ENCODE measurements around the gene CMPK1.

CMPK1 gene

DNA sequence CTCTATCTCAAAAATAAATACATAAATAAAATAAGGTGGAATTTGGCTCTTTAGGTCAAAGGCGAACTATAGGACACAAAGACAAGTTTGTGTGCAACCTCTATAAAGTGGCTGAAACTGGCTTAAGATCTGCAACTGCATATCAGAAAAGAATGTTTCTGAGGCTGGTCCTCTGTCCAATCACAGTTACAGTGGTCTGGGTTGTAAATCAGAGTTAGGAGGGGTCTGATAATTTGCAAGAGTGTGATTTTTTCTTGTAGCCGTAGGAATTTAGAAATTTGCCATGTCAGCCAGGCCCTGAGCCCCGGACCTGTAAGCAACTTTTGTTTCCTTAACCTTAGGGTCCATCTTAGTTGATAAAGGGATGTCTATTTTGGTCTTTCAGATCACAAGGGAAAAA is 27.8 kb downstream of the CMPK1 start:
- H3K27me3 ChIP-seq (ENCODE audit: insufficient read depth, insufficient read length), result no peaks in the 10 kb centered on the region
- H3K36me3 ChIP-seq (ENCODE audit: insufficient read depth, insufficient read length, low read length), result no peaks in the 10 kb centered on the region
- no peak overlapping the region for H3K9ac ChIP-seq (ENCODE audit: insufficient read length, low read depth)
- no peaks in the 10 kb centered on the region for H3K4me1 ChIP-seq (ENCODE audit: insufficient read depth, insufficient read length)
- TF ChIP-seq SUZ12 (IDR thresholded peaks at IDR 0.05; ENCODE audit: extremely low read depth, insufficient read depth, insufficient read length) (no peak), ZNF274 (IDR thresholded peaks at IDR 0.05; ENCODE audit: low read depth, low read length) (no peak), YY1 (IDR thresholded peaks at IDR 0.05; ENCODE audit: insufficient read depth, insufficient read length) (no peak)
- no peak for DNase-seq (ENCODE audit: low read depth, low spot score)
- no peaks in the 10 kb centered on the region for H3K9me3 ChIP-seq (ENCODE audit: insufficient read depth, low read length)
- no peak overlapping the region for H3K4me3 ChIP-seq (ENCODE audit: insufficient read length, low read depth)

DNA sequence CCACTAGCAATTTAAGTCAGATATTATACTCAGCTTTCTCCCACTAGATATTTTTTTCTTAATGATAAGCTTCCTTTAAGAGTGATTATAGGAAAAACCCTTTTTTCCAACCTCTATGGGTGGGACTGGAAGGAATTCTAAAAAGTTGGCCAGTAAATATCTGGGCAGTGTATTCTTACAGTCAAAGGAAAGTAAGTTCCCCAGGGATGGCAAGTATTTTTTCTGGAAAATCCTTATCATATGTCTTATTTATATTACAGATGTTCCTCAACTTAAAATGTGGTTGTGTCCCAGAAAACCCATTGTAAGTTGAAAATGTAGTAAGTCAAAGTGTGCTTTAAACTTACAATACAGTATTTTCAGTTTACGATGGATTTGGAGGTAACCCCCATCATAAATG is 29.2 kb downstream of the CMPK1 start:
- Histone ChIP-seq H3K9me3 (ENCODE audit: insufficient read depth, low read length) (no peaks in the 10 kb centered on the region), H3K27me3 (ENCODE audit: insufficient read depth, insufficient read length) (no peaks in the 10 kb centered on the region), H3K4me1 (ENCODE audit: insufficient read depth, insufficient read length) (no peaks in the 10 kb centered on the region), H3K9ac (ENCODE audit: insufficient read length, low read depth) (no peak overlapping the region), H3K36me3 (ENCODE audit: insufficient read depth, insufficient read length, low read length) (no peaks in the 10 kb centered on the region), H3K4me3 (ENCODE audit: insufficient read length, low read depth) (no peak overlapping the region)
- TF ChIP-seq YY1 (IDR thresholded peaks at IDR 0.05; ENCODE audit: insufficient read depth, insufficient read length) (no peak), SUZ12 (IDR thresholded peaks at IDR 0.05; ENCODE audit: extremely low read depth, insufficient read depth, insufficient read length) (no peak)
- DNase-seq (ENCODE audit: low read depth, low spot score), result no peak

DNA sequence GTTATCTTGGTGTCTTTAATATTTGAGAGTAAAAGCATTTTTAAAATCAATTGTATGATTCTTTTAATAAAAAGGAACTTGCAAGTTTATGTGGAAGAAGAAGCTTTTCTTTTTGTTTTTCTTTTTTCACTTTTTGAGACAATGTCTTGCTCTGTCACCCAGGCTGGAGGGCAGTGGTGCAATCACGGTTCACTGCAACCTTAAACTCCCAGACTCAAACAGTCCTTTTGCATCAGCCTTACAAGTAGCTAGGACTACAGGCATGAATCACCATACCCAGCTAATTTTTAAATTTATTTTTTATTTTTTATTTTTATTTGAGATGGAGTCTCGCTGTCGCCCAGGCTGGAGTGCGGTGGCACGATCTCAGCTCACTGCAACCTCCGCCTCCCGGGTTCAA is 34.1 kb downstream of the CMPK1 start:
- H3K4me3 ChIP-seq (ENCODE audit: insufficient read length, low read depth), result no peak overlapping the region
- H3K36me3 ChIP-seq (ENCODE audit: insufficient read depth, insufficient read length, low read length), result peaks cover 37% of the 10 kb centered on the region
- no peak for TF ChIP-seq YY1 (IDR thresholded peaks at IDR 0.05; ENCODE audit: insufficient read depth, insufficient read length)
- TF ChIP-seq SUZ12 (IDR thresholded peaks at IDR 0.05; ENCODE audit: extremely low read depth, insufficient read depth, insufficient read length), result no peak
- TF ChIP-seq ZNF274 (IDR thresholded peaks at IDR 0.05; ENCODE audit: low read depth, low read length), result no peak
- H3K9ac ChIP-seq (ENCODE audit: insufficient read length, low read depth), result no peak overlapping the region
- no peaks in the 10 kb centered on the region for H3K9me3 ChIP-seq (ENCODE audit: insufficient read depth, low read length)
- DNase-seq (ENCODE audit: low read depth, low spot score), result no peak
- no peaks in the 10 kb centered on the region for H3K27me3 ChIP-seq (ENCODE audit: insufficient read depth, insufficient read length)
- no peaks in the 10 kb centered on the region for H3K4me1 ChIP-seq (ENCODE audit: insufficient read depth, insufficient read length)

DNA sequence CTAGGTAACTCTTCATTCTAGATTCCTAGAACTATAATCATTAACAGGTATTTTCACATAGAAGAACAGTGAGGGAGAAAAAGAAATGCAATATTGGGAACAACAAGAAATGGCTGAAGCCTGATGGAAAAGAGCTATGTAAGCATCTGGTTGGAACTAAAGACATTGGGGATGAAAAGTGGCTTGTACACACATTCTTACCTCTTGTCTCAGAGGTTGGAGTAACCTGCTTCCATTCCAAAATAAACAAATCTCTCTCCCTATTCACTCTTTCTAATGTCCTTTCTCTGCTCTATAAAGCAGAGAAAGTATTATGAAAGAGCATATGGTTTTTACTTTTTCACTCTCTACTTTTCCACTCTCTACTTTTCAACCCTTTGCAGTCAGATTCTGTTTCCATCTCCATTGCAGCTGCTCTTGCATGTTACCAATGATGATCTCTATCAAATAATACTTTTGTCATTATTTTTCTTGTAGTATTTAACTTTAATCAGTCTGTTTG is 37.5 kb downstream of the CMPK1 start:
- Histone ChIP-seq H3K27me3 (ENCODE audit: insufficient read depth, insufficient read length) (no peaks in the 10 kb centered on the region), H3K4me3 (ENCODE audit: insufficient read length, low read depth) (no peak overlapping the region), H3K9me3 (ENCODE audit: insufficient read depth, low read length) (no peaks in the 10 kb centered on the region), H3K9ac (ENCODE audit: insufficient read length, low read depth) (no peak overlapping the region), H3K36me3 (ENCODE audit: insufficient read depth, insufficient read length, low read length) (peaks cover 69% of the 10 kb centered on the region), H3K4me1 (ENCODE audit: insufficient read depth, insufficient read length) (no peaks in the 10 kb centered on the region)
- TF ChIP-seq YY1 (IDR thresholded peaks at IDR 0.05; ENCODE audit: insufficient read depth, insufficient read length), result no peak
- no peak for TF ChIP-seq SUZ12 (IDR thresholded peaks at IDR 0.05; ENCODE audit: extremely low read depth, insufficient read depth, insufficient read length)
- TF ChIP-seq ZNF274 (IDR thresholded peaks at IDR 0.05; ENCODE audit: low read depth, low read length), result no peak
- no peak for DNase-seq (ENCODE audit: low read depth, low spot score)

DNA sequence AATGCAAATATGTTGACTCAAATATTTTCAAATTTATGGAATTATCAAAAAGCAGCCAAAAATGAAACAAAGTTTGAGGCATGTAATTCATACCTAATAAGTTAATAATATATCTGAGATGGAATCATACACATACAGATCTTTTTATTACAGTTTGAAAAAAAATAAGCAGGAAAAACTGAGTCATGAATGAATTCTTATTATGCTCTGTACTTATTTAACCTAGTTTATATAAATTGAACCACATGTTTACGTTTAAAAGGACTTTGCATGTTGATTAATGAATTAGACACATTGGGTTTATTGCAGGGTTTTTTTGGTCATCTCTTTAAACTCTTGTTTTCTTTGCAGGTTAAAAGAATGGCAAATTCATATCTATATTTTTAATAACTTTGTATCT is 40.9 kb downstream of the CMPK1 start:
- no peak for DNase-seq (ENCODE audit: low read depth, low spot score)
- Histone ChIP-seq H3K9ac (ENCODE audit: insufficient read length, low read depth) (no peak overlapping the region), H3K27me3 (ENCODE audit: insufficient read depth, insufficient read length) (no peaks in the 10 kb centered on the region), H3K4me1 (ENCODE audit: insufficient read depth, insufficient read length) (no peaks in the 10 kb centered on the region), H3K4me3 (ENCODE audit: insufficient read length, low read depth) (no peak overlapping the region), H3K9me3 (ENCODE audit: insufficient read depth, low read length) (no peaks in the 10 kb centered on the region), H3K36me3 (ENCODE audit: insufficient read depth, insufficient read length, low read length) (peaks cover 68% of the 10 kb centered on the region)
- TF ChIP-seq YY1 (IDR thresholded peaks at IDR 0.05; ENCODE audit: insufficient read depth, insufficient read length) (no peak), SUZ12 (IDR thresholded peaks at IDR 0.05; ENCODE audit: extremely low read depth, insufficient read depth, insufficient read length) (no peak), ZNF274 (IDR thresholded peaks at IDR 0.05; ENCODE audit: low read depth, low read length) (no peak)

DNA sequence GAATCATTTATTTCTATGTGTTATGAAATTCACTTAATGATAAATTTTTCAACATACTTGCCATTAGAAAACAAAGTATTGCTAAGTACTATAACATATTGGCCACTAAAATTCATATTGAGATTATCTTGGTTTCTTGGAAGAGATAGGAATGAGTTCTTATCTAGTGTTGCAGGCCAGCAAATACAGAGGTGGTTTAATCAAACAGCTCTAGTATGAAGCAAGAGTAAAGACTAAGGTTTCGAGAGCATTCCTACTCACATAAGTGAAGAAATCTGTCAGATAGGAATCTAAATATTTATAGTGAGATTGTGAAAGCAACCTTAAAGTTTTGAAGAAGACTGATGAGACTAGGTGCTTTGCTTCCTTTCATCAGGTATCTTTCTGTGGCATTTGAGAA is 44.6 kb downstream of the CMPK1 start:
- no peak overlapping the region for H3K9ac ChIP-seq (ENCODE audit: insufficient read length, low read depth)
- H3K36me3 ChIP-seq (ENCODE audit: insufficient read depth, insufficient read length, low read length), result peaks cover 55% of the 10 kb centered on the region
- DNase-seq (ENCODE audit: low read depth, low spot score), result no peak
- no peaks in the 10 kb centered on the region for H3K9me3 ChIP-seq (ENCODE audit: insufficient read depth, low read length)
- TF ChIP-seq ZNF274 (IDR thresholded peaks at IDR 0.05; ENCODE audit: low read depth, low read length), result no peak
- H3K27me3 ChIP-seq (ENCODE audit: insufficient read depth, insufficient read length), result no peaks in the 10 kb centered on the region
- no peak overlapping the region for H3K4me3 ChIP-seq (ENCODE audit: insufficient read length, low read depth)
- H3K4me1 ChIP-seq (ENCODE audit: insufficient read depth, insufficient read length), result no peaks in the 10 kb centered on the region

DNA sequence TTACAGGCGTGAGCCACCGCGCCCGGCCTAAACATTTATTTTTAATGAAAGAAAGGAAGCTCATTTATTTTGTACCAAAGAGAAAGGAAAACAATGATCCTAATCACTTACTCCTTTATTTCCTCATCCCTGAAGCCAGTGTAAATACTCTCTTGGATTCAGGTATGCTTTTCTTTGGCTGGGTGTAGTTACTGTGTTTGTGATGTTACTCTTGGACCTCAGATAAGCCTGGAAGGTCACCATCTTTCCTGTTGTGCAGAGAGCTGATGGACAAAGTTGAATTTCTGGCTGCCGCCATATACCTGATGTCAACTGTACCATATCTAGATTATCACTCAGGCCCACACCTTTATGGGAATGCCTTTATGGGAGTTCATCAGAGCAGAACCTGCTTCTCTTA is 47.1 kb downstream of the CMPK1 start:
- H3K9ac ChIP-seq (ENCODE audit: insufficient read length, low read depth), result no peak overlapping the region
- DNase-seq (ENCODE audit: low read depth, low spot score), result no peak
- peaks cover 32% of the 10 kb centered on the region for H3K36me3 ChIP-seq (ENCODE audit: insufficient read depth, insufficient read length, low read length)
- no peaks in the 10 kb centered on the region for H3K4me1 ChIP-seq (ENCODE audit: insufficient read depth, insufficient read length)
- no peaks in the 10 kb centered on the region for H3K27me3 ChIP-seq (ENCODE audit: insufficient read depth, insufficient read length)
- H3K9me3 ChIP-seq (ENCODE audit: insufficient read depth, low read length), result no peaks in the 10 kb centered on the region
- TF ChIP-seq ZNF274 (IDR thresholded peaks at IDR 0.05; ENCODE audit: low read depth, low read length) (no peak), YY1 (IDR thresholded peaks at IDR 0.05; ENCODE audit: insufficient read depth, insufficient read length) (no peak), SUZ12 (IDR thresholded peaks at IDR 0.05; ENCODE audit: extremely low read depth, insufficient read depth, insufficient read length) (no peak)
- no peak overlapping the region for H3K4me3 ChIP-seq (ENCODE audit: insufficient read length, low read depth)
